ENCODE results near the gene ARFIP1. TPM values are rescaled to one million over a fixed set of nuclear protein-coding genes. Genes with fewer than 3 reads are reported as not detected.

ARFIP1 gene
- total RNA-seq, 4 donors from 2014 or later = 26.3 to 36.1 (median 30.6) TPM

DNA sequence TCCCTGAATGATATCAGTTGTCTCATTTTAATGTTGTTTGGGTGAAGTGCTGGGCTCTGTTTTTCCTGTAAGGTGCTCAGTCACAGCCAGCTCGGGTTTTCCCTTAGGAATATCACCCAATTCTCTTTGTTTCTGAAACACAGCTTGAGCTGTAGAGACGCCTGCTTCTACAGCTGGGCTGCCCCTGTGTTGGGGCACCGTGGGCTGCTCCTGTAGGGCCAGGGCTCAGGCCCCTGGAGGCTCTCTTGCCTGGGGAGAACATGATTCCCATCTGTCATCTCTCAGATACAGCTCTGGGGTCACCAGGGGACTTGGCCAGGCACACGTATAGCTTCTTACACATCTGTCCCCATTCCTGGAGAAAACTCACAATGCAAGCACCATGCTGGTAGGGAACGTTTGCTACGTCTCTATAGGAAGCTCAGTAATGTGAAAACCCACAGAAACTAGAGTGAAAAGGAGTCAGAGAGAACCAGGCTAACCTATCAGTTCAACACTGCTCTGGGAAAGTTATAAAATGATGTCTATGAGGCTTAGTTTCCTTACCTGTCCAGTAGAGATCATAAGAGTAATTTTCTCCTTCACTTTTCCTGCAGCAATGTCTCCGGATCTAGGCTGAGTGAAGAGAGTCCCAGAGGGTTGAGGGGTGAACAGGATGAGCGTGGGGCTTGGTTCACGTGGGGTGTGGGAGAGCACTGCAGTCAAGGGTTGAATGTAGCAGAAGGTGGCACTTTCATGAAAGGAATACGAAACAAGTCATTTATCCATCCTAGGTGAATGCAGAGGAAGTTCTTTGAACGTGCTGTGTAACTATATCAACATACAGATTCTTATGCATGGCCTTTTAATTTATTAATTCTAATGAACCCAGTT, 170.9 kb downstream of the ARFIP1 start:
- no peak for DNase-seq (ENCODE audit: extremely low spot score)
- no peak for TF ChIP-seq EP300 (IDR thresholded peaks at IDR 0.05)
- TF ChIP-seq POLR2A (IDR thresholded peaks at IDR 0.05; ENCODE audit: low read depth) = no peak
- TF ChIP-seq POLR2AphosphoS5 (IDR thresholded peaks at IDR 0.05) = no peak
- TF ChIP-seq, protein P1, sequence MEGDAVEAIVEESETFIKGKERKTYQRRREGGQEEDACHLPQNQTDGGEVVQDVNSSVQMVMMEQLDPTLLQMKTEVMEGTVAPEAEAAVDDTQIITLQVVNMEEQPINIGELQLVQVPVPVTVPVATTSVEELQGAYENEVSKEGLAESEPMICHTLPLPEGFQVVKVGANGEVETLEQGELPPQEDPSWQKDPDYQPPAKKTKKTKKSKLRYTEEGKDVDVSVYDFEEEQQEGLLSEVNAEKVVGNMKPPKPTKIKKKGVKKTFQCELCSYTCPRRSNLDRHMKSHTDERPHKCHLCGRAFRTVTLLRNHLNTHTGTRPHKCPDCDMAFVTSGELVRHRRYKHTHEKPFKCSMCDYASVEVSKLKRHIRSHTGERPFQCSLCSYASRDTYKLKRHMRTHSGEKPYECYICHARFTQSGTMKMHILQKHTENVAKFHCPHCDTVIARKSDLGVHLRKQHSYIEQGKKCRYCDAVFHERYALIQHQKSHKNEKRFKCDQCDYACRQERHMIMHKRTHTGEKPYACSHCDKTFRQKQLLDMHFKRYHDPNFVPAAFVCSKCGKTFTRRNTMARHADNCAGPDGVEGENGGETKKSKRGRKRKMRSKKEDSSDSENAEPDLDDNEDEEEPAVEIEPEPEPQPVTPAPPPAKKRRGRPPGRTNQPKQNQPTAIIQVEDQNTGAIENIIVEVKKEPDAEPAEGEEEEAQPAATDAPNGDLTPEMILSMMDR (IDR thresholded peaks at IDR 0.05) = no peak
- no peak overlapping the region for H3K27ac ChIP-seq (replicated peaks in 1 of 4)
- H3K4me3 ChIP-seq = no peak overlapping the region
- no peaks in the 10 kb centered on the region for H3K36me3 ChIP-seq
- peaks cover 0 to 5% (median 0%) of the 10 kb centered on the region in 4 donors for H3K27me3 ChIP-seq
- no peaks in the 10 kb centered on the region for H3K4me1 ChIP-seq
- no peaks in the 10 kb centered on the region for H3K9me3 ChIP-seq
- WGBS = 80% methylated on average over 11 of the region's 11 CpGs
- intact Hi-C loops (cut with DNase I) = no loop called here

DNA sequence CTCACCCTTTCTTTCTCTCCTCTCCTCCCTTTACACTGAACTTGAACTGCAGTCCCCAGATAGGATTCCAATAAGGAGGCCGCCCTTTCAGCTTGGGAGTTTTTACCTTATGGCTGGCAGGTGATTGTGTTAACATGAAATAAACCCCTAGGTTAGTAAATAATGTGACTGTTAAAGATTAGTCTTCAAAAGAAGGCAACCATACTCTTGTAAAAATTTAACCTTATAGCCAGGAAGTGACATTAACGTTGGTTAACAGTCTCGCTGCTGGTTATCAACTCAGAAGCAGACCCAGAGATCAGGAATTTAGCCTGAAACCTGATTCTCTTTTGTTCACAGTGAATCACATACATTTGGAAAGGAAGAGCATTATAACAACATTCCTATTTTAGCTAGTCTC, 171.6 kb downstream of the ARFIP1 start:
- TF ChIP-seq, protein P1 (IDR thresholded peaks at IDR 0.05) = no peak
- no peak for TF ChIP-seq POLR2AphosphoS5 (IDR thresholded peaks at IDR 0.05)
- TF ChIP-seq POLR2A (IDR thresholded peaks at IDR 0.05; ENCODE audit: low read depth) = no peak
- TF ChIP-seq EP300 (IDR thresholded peaks at IDR 0.05) = no peak
- no peak for DNase-seq (ENCODE audit: extremely low spot score)
- no peak overlapping the region for H3K4me3 ChIP-seq
- intact Hi-C loops (cut with DNase I) = no loop called here
- H3K27me3 ChIP-seq = peaks cover 0 to 5% (median 0%) of the 10 kb centered on the region in 4 donors
- no peak overlapping the region for H3K27ac ChIP-seq (replicated peaks in 1 of 4)
- no peaks in the 10 kb centered on the region for H3K36me3 ChIP-seq
- H3K9me3 ChIP-seq = no peaks in the 10 kb centered on the region
- WGBS = 89% methylated on average over 3 of the region's 3 CpGs
- peaks cover 0 to 3% (median 1%) of the 10 kb centered on the region in 4 donors for H3K4me1 ChIP-seq

DNA sequence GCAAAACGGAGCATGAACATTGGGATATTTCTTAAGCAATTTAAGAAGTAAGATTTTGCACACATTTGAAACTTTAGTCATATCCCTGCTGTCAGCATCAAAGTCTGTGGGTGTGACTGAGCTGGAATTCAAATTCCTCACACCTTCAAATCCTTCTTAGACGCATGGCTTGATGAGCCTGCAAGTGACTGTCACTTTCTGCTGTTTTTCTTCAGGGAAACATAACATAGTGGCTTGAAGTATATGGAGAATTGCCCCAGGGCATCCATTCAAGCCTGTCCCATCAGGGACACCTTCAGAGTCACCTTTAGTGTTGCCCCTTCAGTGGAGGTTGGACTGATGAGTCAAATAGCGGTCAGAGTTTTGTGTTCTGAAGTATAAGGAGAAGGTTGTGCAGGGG, 173.8 kb downstream of the ARFIP1 start:
- intact Hi-C loops (cut with DNase I) = no loop called here
- H3K36me3 ChIP-seq = no peaks in the 10 kb centered on the region
- 93% methylated on average over 3 of the region's 3 CpGs for WGBS
- no peak overlapping the region for H3K27ac ChIP-seq (replicated peaks in 1 of 4)
- no peak overlapping the region for H3K4me3 ChIP-seq
- DNase-seq (ENCODE audit: extremely low spot score) = no peak
- no peaks in the 10 kb centered on the region for H3K9me3 ChIP-seq
- TF ChIP-seq POLR2AphosphoS5 (IDR thresholded peaks at IDR 0.05) = no peak
- TF ChIP-seq EP300 (IDR thresholded peaks at IDR 0.05) = no peak
- TF ChIP-seq, protein P1 (IDR thresholded peaks at IDR 0.05) = no peak
- no peak for TF ChIP-seq POLR2A (IDR thresholded peaks at IDR 0.05; ENCODE audit: low read depth)
- peaks cover 14 to 17% (median 15%) of the 10 kb centered on the region in 4 donors for H3K4me1 ChIP-seq
- peaks cover 0 to 5% (median 0%) of the 10 kb centered on the region in 4 donors for H3K27me3 ChIP-seq

DNA sequence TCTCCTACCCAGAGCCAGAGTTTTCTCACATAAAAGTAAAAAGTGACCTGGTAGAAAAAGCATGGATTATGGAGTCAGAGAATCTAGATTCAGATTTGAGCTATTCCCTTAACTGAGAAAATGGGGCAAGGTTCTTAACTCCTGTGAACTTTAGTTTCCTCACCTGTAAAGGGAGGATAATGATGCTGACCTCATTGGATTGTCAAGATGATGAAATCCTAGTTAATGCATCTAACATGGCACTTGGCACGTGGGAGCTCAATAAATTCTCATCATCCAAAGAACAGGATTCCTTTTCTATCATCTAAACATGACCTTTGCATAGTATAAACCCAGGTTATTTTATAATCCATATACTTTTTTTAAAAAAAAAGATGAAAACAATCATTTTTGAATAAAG, 175.0 kb downstream of the ARFIP1 start:
- Histone ChIP-seq H3K4me1 (peaks cover 14 to 17% (median 15%) of the 10 kb centered on the region in 4 donors), H3K4me3 (no peak overlapping the region), H3K27ac (replicated peaks in 1 of 4) (no peak overlapping the region), H3K9me3 (no peaks in the 10 kb centered on the region), H3K27me3 (peaks cover 0 to 5% (median 0%) of the 10 kb centered on the region in 4 donors), H3K36me3 (no peaks in the 10 kb centered on the region)
- WGBS = 90% methylated on average over 1 of the region's 1 CpG
- intact Hi-C loops (cut with DNase I) = no loop called here
- TF ChIP-seq, protein P1 (IDR thresholded peaks at IDR 0.05) = no peak
- no peak for TF ChIP-seq POLR2AphosphoS5 (IDR thresholded peaks at IDR 0.05)
- no peak for TF ChIP-seq POLR2A (IDR thresholded peaks at IDR 0.05; ENCODE audit: low read depth)
- no peak for DNase-seq (ENCODE audit: extremely low spot score)
